Hepatocyte (in vitro differentiated cells): ENCODE measurements around the gene NOPCHAP1. TPM values are rescaled to one million over a fixed set of nuclear protein-coding genes. Genes with fewer than 3 reads are reported as not detected.

Source experiments
- DNase-seq: peaks from one replicate; pipeline ENCODE4 v3.0.0-alpha.2; 2016; ENCODE audit warnings: low spot score
- H2AFZ ChIP-seq: fragments of 200-600 bp; sonication (generic); 2 replicates; pipeline ENCODE4 v1.6.0; 2016; ENCODE audit warnings: antibody characterized with exemption, mild to moderate bottlenecking
- H3K27ac ChIP-seq: fragments of 200-600 bp; sonication (generic); 2 replicates; pipeline ENCODE4 v1.5.1; 2016; ENCODE audit warnings: mild to moderate bottlenecking
- H3K27me3 ChIP-seq: fragments of 200-600 bp; sonication (generic); 2 replicates; pipeline ENCODE4 v1.6.1; 2016
- H3K36me3 ChIP-seq: fragments of 200-600 bp; sonication (generic); replicated peaks from 2 replicates; pipeline ENCODE4 v1.5.1; 2016; ENCODE audit warnings: low read depth; ENCODE audit not compliant: insufficient read depth
- H3K4me1 ChIP-seq: fragments of 200-600 bp; sonication (generic); 2 replicates; pipeline ENCODE4 v1.5.1; 2016; ENCODE audit warnings: mild to moderate bottlenecking, moderate library complexity; ENCODE audit not compliant: insufficient read depth
- H3K4me2 ChIP-seq: fragments of 200-600 bp; sonication (generic); 2 replicates; pipeline ENCODE4 v1.6.0; 2016
- H3K4me3 ChIP-seq: fragments of 200-600 bp; sonication (generic); 2 replicates; pipeline ENCODE4 v1.5.1; 2016; ENCODE audit warnings: mild to moderate bottlenecking
- H3K79me2 ChIP-seq: fragments of 200-600 bp; sonication (generic); 2 replicates; pipeline ENCODE4 v1.6.0; 2017; ENCODE audit warnings: mild to moderate bottlenecking
- H3K9me2 ChIP-seq: fragments of 200-600 bp; sonication (generic); replicated peaks from 2 replicates; pipeline ENCODE4 v1.6.0; 2017; ENCODE audit warnings: mild to moderate bottlenecking; ENCODE audit not compliant: insufficient read depth
- H3K9me3 ChIP-seq: fragments of 200-600 bp; sonication (generic); 2 replicates; pipeline ENCODE4 v1.5.1; 2016; ENCODE audit warnings: low read depth, mild to moderate bottlenecking
- H4K20me1 ChIP-seq: fragments of 200-600 bp; sonication (generic); 2 replicates; pipeline ENCODE4 v1.6.0; 2016; ENCODE audit warnings: mild to moderate bottlenecking; ENCODE audit not compliant: insufficient read depth, poor library complexity, severe bottlenecking
- CTCF ChIP-seq: fragments of 200-600 bp; sonication (generic); IDR thresholded peaks from 2 replicates; pipeline ENCODE4 v1.5.1; 2016; ENCODE audit warnings: antibody characterized with exemption, mild to moderate bottlenecking; ENCODE audit not compliant: poor library complexity
- EZH2 ChIP-seq: fragments of 200-600 bp; sonication (generic); IDR thresholded peaks from 2 replicates; pipeline ENCODE4 v1.6.1; 2016; ENCODE audit warnings: antibody characterized with exemption, mild to moderate bottlenecking, borderline replicate concordance
- EZH2phosphoT487 ChIP-seq: fragments of 200-600 bp; sonication (generic); IDR thresholded peaks from one replicate; pipeline ENCODE4 v1.6.1; 2018; ENCODE audit warnings: antibody characterized with exemption, mild to moderate bottlenecking, low read depth, moderate library complexity; ENCODE audit not compliant: unreplicated experiment, severe bottlenecking
- WGBS: methylation state at CpG from one replicate; pipeline ENCODE4 v1.1.6; 2016; ENCODE audit warnings: low lambda C conversion rate; ENCODE audit errors: missing lambda C conversion rate; 5-methylcytosine and 5-hydroxymethylcytosine counted together
- polyA plus RNA-seq: library from polyadenylated mRNA; unstranded; fragments of >200 nt; fragmentation: Nextera tagmentation; extraction: Ambion mirVana; gene quantifications from 2 replicates; pipeline ENCODE4 v1.2.1, GENCODE V29; 2016
- total RNA-seq: library from RNA; depleted of rRNA; stranded (reverse); fragments of >200 nt; gene quantifications from 2 replicates; pipeline ENCODE4 v1.2.3, GENCODE V29; 2014

Gene NOPCHAP1
- total and polyA plus RNA-seq, 2 experiments from 2014 or later: 2.4 to 16.2 TPM

- Histone ChIP-seq H4K20me1 (no peaks in the 10 kb centered on the region), H3K36me3 (no peaks in the 10 kb centered on the region), H3K9me2 (no peaks in the 10 kb centered on the region), H3K4me2 (no peak overlapping the region), H3K27me3 (no peaks in the 10 kb centered on the region), H2AFZ (no peak overlapping the region), H3K9me3 (no peaks in the 10 kb centered on the region), H3K27ac (no peak overlapping the region), H3K79me2 (no peaks in the 10 kb centered on the region), H3K4me3 (no peak overlapping the region), H3K4me1 (no peaks in the 10 kb centered on the region)
- WGBS: 98% methylated on average over 3 of the region's 3 CpGs
- DNase-seq: no peak
- no peak for TF ChIP-seq CTCF
- TF ChIP-seq EZH2phosphoT487: no peak
- no peak for TF ChIP-seq EZH2
Measured at GRCh38 chr12:104997541-104997940, 11.4 kb downstream of the NOPCHAP1 start.

- whole genome bisulfite sequencing: 94% methylated on average over 15 of the region's 15 CpGs
- TF ChIP-seq CTCF (no peak), EZH2phosphoT487 (no peak), EZH2 (no peak)
- H3K27ac ChIP-seq: no peak overlapping the region
- no peaks in the 10 kb centered on the region for H3K36me3 ChIP-seq
- H3K4me3 ChIP-seq: no peak overlapping the region
- H2AFZ ChIP-seq: no peak overlapping the region
- H3K4me1 ChIP-seq: no peaks in the 10 kb centered on the region
- H3K9me3 ChIP-seq: no peaks in the 10 kb centered on the region
- DNase-seq: no peak
- H4K20me1 ChIP-seq: no peaks in the 10 kb centered on the region
- no peaks in the 10 kb centered on the region for H3K79me2 ChIP-seq
- no peak overlapping the region for H3K4me2 ChIP-seq
- H3K9me2 ChIP-seq: no peaks in the 10 kb centered on the region
- H3K27me3 ChIP-seq: no peaks in the 10 kb centered on the region
Measured at GRCh38 chr12:104998423-104999346, 12.6 kb downstream of the NOPCHAP1 start.

- Histone ChIP-seq H3K27ac (no peak overlapping the region), H3K4me3 (no peak overlapping the region), H3K4me2 (no peak overlapping the region), H3K4me1 (no peaks in the 10 kb centered on the region), H3K9me2 (no peaks in the 10 kb centered on the region), H4K20me1 (no peaks in the 10 kb centered on the region), H3K79me2 (no peaks in the 10 kb centered on the region), H3K9me3 (no peaks in the 10 kb centered on the region), H3K36me3 (no peaks in the 10 kb centered on the region), H2AFZ (no peak overlapping the region), H3K27me3 (no peaks in the 10 kb centered on the region)
- 66% methylated on average over 7 of the region's 7 CpGs for WGBS
- no peak for DNase-seq
- TF ChIP-seq EZH2phosphoT487 (no peak), CTCF (no peak)
Measured at GRCh38 chr12:104999347-104999685, 13.2 kb downstream of the NOPCHAP1 start.
